Ishikawa (cell line): ENCODE results near the gene XIAP.

Experiments
- CEBPB ChIP-seq: IDR thresholded peaks from 2 replicates; pipeline ENCODE4 v1.6.1; 2012
- CREB1 ChIP-seq: IDR thresholded peaks from 2 replicates; pipeline ENCODE4 v1.6.1; 2012; ENCODE audit warnings: low read depth
- EGR1 ChIP-seq: IDR thresholded peaks from 2 replicates; pipeline ENCODE4 v1.6.1; 2012
- EP300 ChIP-seq: IDR thresholded peaks from 2 replicates; pipeline ENCODE4 v1.6.1; 2012; ENCODE audit warnings: borderline replicate concordance
- FOXM1 ChIP-seq: IDR thresholded peaks from 2 replicates; pipeline ENCODE4 v1.6.1; 2012; ENCODE audit warnings: low read depth, borderline replicate concordance
- MAX ChIP-seq: IDR thresholded peaks from 2 replicates; pipeline ENCODE4 v1.6.1; 2012
- NFIC ChIP-seq: IDR thresholded peaks from 2 replicates; pipeline ENCODE4 v1.6.1; 2012
- RAD21 ChIP-seq: IDR thresholded peaks from 2 replicates; pipeline ENCODE4 v1.6.1; 2012; ENCODE audit warnings: low read depth
- REST ChIP-seq: IDR thresholded peaks from 2 replicates; pipeline ENCODE4 v1.6.1; 2012; ENCODE audit warnings: low read depth, mild to moderate bottlenecking
- TAF1 ChIP-seq: IDR thresholded peaks from 2 replicates; pipeline ENCODE4 v1.6.1; 2012; ENCODE audit warnings: low read depth, mild to moderate bottlenecking
- TCF12 ChIP-seq: IDR thresholded peaks from 2 replicates; pipeline ENCODE4 v1.6.1; 2012; ENCODE audit warnings: low read depth
- TEAD4 ChIP-seq: IDR thresholded peaks from 2 replicates; pipeline ENCODE4 v1.6.1; 2012
- USF1 ChIP-seq: IDR thresholded peaks from 2 replicates; pipeline ENCODE4 v1.6.1; 2012
- YY1 ChIP-seq: IDR thresholded peaks from 2 replicates; pipeline ENCODE4 v1.6.1; 2012; ENCODE audit warnings: low read depth
- ZBTB7A ChIP-seq: IDR thresholded peaks from 2 replicates; pipeline ENCODE4 v1.6.1; 2012; ENCODE audit warnings: low read depth

XIAP gene

GRCh38 chrX:123822965-123823364 lies 36.9 kb upstream of the XIAP start:
- TF ChIP-seq REST (no peak), USF1 (no peak), NFIC (no peak), ZBTB7A (no peak), TAF1 (no peak), RAD21 (no peak), CEBPB (no peak), TEAD4 (no peak), TCF12 (no peak), EP300 (no peak), FOXM1 (no peak), MAX (no peak), EGR1 (no peak)

GRCh38 chrX:123830309-123830708 lies 29.5 kb upstream of the XIAP start:
- TF ChIP-seq EGR1 (peak; percentile 51; the same call in 1 of the 2 replicates), EP300 (no peak)

GRCh38 chrX:123833387-123833786 lies 26.5 kb upstream of the XIAP start:
- TF ChIP-seq MAX (no peak), ZBTB7A (no peak), RAD21 (peak; percentile 87), NFIC (no peak), REST (no peak)

GRCh38 chrX:123834116-123834515 lies 25.7 kb upstream of the XIAP start:
- TF ChIP-seq ZBTB7A (no peak), TEAD4 (no peak), CEBPB (no peak), RAD21 (no peak), FOXM1 (no peak), TAF1 (no peak), EP300 (no peak), MAX (no peak), YY1 (no peak), NFIC (no peak), REST (no peak), USF1 (no peak), EGR1 (no peak), TCF12 (no peak), CREB1 (no peak)

GRCh38 chrX:123835661-123836371 lies 24.0 kb upstream of the XIAP start:
- TF ChIP-seq EP300, result no peak
- no peak for TF ChIP-seq RAD21
- no peak for TF ChIP-seq MAX
- no peak for TF ChIP-seq NFIC
